HG03066 (cell line): Measurements from ENCODE around the gene SPEN.
A peak's percentile ranks its signal among the peaks of the same experiment; 100 is the strongest.
"Not testable (repeated sequence)": the region's sequence is repeated elsewhere in the genome, so short reads cannot be mapped to it uniquely, and the experiment has no call there.

ENCODE experiments used
- ATAC-seq: cut with Tn5 transposase; IDR thresholded peaks from one replicate; pipeline ENCODE4 v1.9.1; 2021; ENCODE audit warnings: low read depth; ENCODE audit not compliant: unreplicated experiment

Gene SPEN

DNA sequence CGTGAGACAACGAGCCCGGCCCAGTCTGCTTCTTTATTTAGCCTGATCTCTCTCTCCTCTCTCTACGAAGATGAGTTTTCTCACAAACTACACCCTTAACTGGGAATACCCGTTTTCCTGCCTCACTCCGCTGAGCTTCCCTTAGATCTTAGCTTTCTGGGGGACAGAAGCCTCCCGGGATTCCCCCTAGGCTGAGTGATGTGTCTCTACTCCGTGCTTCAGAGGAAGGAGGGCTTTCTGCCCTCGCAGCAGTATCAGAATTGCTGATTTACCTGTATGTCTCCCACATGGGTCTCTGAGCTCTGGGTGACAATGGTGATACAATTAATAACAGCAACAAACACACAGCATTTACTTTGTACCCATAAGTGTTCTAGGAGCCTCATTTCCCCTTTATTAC lies 127.3 kb downstream of the SPEN start:
- ATAC-seq = peak; percentile 37

DNA sequence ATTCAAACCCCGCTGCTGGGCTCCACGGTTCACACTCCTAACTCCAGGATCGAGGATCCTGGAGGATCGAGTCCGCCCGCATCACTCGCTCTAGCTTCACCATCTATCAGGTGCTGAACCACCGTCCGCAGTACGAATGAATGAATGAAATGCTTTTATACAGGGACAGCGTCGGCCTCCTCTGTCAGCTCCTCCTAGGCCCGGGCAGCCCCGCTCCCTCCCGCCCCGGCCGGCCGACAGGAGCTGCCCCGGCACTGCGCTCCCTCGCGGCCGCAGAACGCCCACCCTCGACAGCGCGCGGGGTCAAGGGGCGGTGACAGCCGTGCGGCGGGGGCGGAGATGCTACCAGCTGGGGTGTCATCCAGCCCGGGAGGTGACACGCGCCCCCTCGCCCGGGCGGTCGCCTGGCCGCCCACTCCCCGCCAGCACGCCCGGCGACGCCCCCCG lies 127.9 kb downstream of the SPEN start:
- ATAC-seq = peak; percentile 60

DNA sequence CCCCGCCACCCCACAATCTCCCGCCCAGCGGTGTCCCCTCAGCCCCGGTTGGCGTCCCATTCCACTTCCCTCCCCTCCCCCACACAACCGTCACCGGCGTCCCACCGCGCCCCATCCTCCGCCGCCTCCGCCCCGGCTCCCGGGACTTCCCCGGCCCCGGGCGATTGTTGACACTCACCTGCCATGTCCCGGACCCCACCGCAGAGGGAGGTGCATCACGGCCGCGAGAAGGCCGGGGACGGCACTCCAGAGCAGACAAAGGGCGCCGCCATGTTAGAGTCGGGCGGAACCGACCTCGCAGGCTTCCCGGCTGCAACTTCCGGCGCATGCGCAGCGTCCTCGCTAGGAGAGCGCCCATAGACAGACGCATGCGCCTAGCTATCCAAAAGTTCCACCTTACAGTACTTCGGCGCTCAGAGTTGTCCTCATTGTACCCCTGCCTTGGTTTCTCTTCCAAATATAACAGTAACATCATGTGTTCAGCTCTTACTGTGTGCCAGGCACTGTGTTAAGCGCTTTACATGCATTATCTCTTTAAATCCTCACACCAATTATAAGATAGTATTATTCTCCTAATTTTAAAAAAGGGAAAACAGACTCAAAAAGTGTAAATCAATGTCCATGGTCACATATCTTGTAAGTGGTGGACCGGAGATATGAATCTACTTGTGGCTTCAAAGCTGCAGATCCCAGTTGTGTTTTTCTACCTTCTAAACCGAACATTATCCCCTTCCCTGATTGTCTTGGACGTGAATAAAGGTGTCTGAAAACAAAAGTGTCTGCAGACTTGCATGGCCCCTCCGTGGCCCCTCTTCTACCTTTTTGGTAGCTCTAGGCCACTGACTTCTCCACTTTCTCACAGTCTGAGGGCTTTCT lies 128.5 kb downstream of the SPEN start, which contains the start of gene ZBTB17:
TSS of gene ZBTB17 (minus strand) at position 297 of the 876 bp plus-strand sequence. CDS start 27,606 bp downstream, outside the sequence.
- peak; percentile 68 for ATAC-seq

GRCh38 chr1:15977947-15978346 lies 130.4 kb downstream of the SPEN start:
- ATAC-seq = not testable (repeated sequence)

DNA sequence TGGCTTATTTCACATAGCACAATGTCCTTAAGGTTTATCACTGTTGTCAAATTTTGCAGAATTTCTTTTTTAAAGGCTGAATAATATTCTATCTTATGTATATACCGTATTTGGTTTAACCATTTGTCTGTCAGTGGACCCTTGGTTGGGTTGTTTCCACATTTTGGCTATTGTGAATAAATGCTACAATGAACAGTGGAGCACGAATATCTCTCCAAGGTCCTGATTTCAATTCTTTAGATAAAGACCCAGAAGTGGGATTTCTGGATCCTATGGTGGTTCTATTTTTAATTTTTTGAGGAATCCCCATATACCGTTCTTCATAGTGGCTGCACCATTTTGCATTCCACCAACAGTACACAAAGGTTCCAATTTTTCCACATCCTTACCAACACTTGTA lies 134.2 kb downstream of the SPEN start:
- ATAC-seq = no peak

GRCh38 chr1:15983275-15983674 lies 135.8 kb downstream of the SPEN start:
- ATAC-seq = no peak

GRCh38 chr1:15985611-15986297 lies 138.2 kb downstream of the SPEN start:
- no peak for ATAC-seq

DNA sequence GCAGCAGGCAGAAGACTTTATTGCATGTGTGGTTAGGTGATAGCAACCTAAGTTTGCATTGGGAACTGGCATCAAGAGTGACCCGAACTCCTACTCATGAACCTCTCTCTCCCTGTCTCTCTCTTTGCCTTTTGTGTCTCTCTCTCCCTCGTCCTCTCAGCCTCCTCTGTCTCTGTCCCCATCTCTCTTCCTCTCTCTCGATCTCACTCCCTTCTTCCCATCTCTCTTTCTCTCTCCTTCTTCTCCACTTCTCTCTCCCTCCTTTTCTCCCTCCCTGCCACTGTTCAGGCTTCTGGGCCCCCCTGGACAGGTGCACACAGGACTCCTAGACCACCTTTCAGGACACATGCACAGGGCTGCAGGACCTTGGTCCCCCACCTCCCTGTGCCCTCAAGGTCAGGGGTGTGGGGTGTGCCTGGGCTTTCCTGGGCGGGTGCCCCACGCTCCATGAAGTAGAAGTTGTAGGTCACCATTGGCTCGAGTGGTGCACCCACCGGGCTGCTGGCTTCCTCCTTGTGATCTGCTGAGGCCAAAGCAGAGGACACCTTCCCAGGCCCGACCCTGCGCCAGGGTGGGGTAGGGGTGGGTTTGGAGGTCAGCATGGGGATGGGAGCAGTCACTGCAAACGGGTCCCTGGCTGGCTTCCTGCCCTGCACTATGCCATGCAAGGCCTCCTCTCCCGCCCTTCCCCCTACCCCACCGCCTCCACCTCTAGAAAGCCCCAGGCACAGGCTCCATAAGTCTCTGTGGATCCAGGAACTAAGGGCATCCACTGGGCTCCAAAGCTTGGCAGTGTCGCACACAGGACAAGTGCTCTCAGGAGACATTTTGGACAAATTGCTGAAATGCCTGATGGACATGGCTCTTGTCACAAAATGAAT lies 141.6 kb downstream of the SPEN start:
- no peak for ATAC-seq

GRCh38 chr1:15989776-15990175 lies 142.3 kb downstream of the SPEN start:
- no peak for ATAC-seq
